ENCODE data around the gene SHD. TPM values are rescaled to one million over a fixed set of nuclear protein-coding genes. Genes with fewer than 3 reads are reported as not detected.
A peak's percentile ranks its signal among the peaks of the same experiment; 100 is the strongest.
"Not testable (repeated sequence)": the region's sequence is repeated elsewhere in the genome, so short reads cannot be mapped to it uniquely, and the experiment has no call there.

The SHD gene, protein sequence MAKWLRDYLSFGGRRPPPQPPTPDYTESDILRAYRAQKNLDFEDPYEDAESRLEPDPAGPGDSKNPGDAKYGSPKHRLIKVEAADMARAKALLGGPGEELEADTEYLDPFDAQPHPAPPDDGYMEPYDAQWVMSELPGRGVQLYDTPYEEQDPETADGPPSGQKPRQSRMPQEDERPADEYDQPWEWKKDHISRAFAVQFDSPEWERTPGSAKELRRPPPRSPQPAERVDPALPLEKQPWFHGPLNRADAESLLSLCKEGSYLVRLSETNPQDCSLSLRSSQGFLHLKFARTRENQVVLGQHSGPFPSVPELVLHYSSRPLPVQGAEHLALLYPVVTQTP
- 1 to 10 TPM; 1.5 to 3.5 (median 3.0) TPM for polyA plus RNA-seq (ENCODE audit: insufficient read length in 3 of 3)
- long read RNA-seq, donor 1, partial matches to known transcripts: 0 of 1 reads
- long read RNA-seq, donor 1, other reads (novel, unspliced or antisense): 0 of 1 reads
- long read RNA-seq, donor 2: 0 reads
- long read RNA-seq, donor 3: 0 reads
- long read RNA-seq, donor 4, partial matches to known transcripts: 0 of 1 reads
- long read RNA-seq, donor 4, other reads (novel, unspliced or antisense): 0 of 1 reads
- long read RNA-seq, donor 5: 0 reads
- long read RNA-seq, donor 6, partial matches to known transcripts: 0 of 2 reads
- long read RNA-seq, donor 6, other reads (novel, unspliced or antisense): 0 of 2 reads
- long read RNA-seq, donor 7: 0 reads
- long read RNA-seq, donor 8: 0 reads
- long read RNA-seq, donor 9, partial matches to known transcripts: 0 of 1 reads
- long read RNA-seq, donor 9, other reads (novel, unspliced or antisense): 0 of 1 reads
- long read RNA-seq, donor 10, partial matches to known transcripts: 0 of 1 reads
- long read RNA-seq, donor 10, other reads (novel, unspliced or antisense): 0 of 1 reads
- long read RNA-seq, donor 11, partial matches to known transcripts: 0 of 1 reads
- long read RNA-seq, donor 11, other reads (novel, unspliced or antisense): 0 of 1 reads
- long read RNA-seq, donor 12: 0 reads
- long read RNA-seq, donor 13: 0 reads
- long read RNA-seq, donor 14: 0 reads
- long read RNA-seq, donor 15: 0 reads
- long read RNA-seq, donor 16, partial matches to known transcripts: 0 of 2 reads
- long read RNA-seq, donor 16, other reads (novel, unspliced or antisense): 0 of 2 reads

- DNase-seq (ENCODE audit: extremely low read depth in 1 of 11, low read depth in 9 of 11, low spot score in 4 of 11): peak in 3 of 11 donors; percentile 30 to 33 (median 31)
Measured at GRCh38 chr19:4278419-4279266, at the start of gene SHD. TSS of gene SHD (plus strand) at chr19:4279266. CDS start at chr19:4280064, 798 bp downstream.

DNA sequence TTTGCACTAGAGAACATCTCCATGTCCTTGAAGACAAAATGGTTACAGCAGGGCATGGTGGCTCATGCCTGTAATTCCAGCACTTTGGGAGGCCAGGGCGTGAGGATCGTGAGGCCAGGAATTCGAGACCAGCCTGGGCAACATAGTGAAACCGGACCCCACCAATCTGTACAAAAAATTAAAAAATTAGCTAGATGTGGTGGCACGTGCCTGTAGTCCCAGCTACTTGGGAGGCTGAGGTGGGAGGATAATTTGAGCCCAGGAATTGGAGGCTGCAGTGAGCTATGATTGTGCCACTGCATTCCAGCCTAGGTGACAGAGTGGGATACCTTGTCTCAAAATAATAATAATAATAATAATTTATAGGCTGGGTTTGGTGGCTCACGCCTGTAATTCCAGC, 48.8 kb upstream of the SHD start:
- DNase-seq (ENCODE audit: extremely low read depth in 1 of 11, low read depth in 9 of 11, low spot score in 4 of 11): not testable (repeated sequence)

GRCh38 chr19:4231521-4231920, 47.5 kb upstream of the SHD start:
- DNase-seq (ENCODE audit: extremely low read depth in 1 of 11, low read depth in 9 of 11, low spot score in 4 of 11): not testable (repeated sequence)

GRCh38 chr19:4232139-4232538, 46.9 kb upstream of the SHD start:
- DNase-seq (ENCODE audit: extremely low read depth in 1 of 11, low read depth in 9 of 11, low spot score in 4 of 11): not testable (repeated sequence)

DNA sequence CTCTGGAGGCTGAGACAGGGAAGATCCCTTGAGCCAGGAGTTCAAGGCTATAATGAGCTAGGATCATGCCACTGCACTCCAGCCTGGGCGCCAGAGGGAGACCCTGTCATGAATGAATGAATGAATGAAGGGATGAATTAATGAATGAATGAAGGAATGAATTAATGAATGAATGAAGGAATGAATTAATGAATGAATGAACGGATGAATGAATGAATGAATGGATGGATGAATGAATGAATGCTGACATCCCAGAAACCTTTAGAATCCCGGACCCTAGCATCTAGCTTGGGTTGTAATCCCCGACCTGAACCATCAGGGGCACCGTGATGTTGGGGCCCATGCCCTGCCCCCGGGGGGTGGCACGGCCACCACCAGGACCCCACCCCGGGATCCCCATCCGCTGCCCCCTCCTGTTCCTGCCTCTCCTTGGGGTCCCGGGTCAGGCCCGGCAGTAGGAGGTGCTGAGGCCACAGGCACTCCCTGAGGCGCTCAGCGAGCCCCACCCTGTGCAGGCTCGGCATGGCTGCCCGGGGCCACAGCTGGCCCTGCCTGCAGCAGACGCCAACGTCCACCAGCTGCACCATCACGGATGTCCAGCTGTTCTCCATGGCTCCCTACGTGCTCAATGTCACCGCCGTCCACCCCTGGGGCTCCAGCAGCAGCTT, 46.3 kb upstream of the SHD start:
- DNase-seq (ENCODE audit: extremely low read depth in 1 of 11, low read depth in 9 of 11, low spot score in 4 of 11): no peak

DNA sequence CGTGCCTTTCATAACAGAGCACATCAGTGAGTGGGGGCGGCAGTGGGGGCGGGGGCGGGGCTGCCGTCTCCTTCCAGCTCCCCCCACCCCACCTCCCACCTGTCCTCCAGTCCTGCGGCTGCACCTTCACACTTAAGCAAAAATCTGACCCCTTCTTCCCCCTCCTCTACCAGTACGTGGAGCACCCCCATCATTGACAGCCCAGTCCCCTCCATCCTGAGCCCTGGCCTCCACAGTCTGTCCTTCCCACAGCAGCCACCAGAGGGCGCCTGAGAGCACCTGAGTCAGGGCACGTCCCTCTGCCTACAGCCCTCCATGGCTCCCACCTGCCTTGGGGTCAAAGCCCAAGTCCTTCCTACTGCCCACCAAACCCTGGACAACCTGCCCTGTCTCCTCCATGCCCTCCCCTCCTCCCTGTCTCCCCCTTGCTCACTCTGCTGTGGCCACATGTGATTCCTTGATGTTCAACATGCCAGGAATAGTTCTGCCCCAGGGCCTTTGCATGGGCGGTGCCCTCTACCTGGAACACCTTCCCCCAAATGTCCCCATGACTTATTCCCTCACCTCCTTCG, 45.7 kb upstream of the SHD start:
- DNase-seq (ENCODE audit: extremely low read depth in 1 of 11, low read depth in 9 of 11, low spot score in 4 of 11): no peak

DNA sequence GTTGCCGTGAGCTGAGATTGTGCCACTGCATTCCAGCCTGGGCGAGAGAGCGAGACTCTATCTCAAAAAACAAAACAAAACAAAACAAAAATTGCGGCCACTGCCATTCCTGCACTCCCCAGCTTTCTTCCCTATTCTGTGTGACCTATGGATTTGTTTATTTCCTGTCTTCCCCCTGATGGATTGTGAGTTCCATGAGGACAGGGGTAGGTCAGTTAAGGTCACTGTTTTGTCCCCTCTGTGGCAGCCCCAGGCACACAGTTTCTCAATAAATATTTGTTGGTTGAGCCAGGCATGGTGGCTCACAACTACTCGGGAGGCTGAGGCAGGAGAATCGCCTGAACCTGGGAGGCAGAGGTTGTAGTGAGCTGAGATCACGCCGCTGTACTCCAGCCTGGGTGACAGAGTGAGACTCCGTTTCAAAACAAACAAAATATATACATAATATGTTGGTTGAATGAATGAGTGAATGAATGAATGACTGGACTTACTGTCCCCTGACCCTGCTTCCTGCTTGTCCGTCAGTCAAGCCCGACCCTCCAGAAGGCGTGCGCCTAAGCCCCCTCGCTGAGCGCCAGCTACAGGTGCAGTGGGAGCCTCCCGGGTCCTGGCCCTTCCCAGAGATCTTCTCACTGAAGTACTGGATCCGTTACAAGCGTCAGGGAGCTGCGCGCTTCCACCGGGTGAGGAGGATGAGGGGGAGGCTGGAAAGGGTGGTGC, 44.8 kb upstream of the SHD start:
- DNase-seq (ENCODE audit: extremely low read depth in 1 of 11, low read depth in 9 of 11, low spot score in 4 of 11): no peak

DNA sequence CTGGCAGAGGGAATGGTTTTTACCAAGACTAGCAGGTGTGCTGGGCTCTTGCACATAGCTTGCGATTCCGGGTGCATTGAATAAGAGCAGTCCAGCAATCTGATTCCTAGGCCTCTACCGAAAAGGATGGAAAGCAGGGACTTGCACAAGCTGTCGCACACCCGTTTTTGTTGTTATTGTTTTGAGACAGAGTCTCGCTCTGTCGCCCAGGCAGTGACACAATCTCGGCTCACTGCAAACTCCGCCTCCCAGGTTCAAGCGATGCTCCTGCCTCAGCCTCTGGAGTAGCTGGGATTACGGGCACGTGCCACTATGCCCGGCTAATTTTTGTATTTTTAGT, 44.2 kb upstream of the SHD start:
- no peak for DNase-seq (ENCODE audit: extremely low read depth in 1 of 11, low read depth in 9 of 11, low spot score in 4 of 11)

DNA sequence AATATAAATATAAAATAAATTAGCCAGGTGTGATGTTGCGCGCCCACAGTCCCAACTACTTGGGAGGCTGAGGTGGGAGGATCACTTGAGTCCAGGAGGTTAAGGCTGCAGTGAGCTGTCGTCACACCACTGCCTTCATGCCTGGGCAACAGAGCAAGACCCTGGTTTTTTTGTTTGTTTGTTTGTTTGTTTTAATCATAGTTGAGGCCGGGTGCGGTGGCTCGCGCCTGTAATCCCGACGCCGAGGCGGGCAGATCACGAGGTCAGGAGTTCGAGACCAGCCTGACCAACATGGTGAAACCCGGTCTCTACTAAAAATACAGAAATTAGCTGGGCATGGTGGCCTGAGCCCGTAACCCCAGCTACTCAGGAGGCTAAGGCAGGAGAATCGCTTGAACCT, 41.6 kb upstream of the SHD start:
- DNase-seq (ENCODE audit: extremely low read depth in 1 of 11, low read depth in 9 of 11, low spot score in 4 of 11): not testable (repeated sequence)

DNA sequence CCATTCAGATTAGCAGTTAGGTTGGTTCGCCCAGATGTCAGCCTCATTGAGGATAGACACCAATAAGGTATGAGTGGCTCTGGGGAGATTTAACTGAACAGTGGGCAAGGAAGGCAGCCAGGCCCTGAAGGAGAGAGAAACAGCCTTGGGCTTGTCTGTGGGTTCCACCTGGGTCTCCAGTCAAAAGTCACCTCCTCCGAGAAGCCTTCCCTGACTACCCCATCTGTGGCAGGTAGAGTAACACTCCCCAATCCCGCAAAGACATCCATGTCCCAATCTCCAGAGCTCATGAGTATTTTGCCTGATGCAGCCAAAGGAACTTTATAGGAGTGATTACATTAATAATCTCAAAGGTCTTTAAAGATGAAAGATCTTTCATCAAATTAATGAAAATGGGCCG, 40.2 kb upstream of the SHD start:
- DNase-seq (ENCODE audit: extremely low read depth in 1 of 11, low read depth in 9 of 11, low spot score in 4 of 11): no peak

DNA sequence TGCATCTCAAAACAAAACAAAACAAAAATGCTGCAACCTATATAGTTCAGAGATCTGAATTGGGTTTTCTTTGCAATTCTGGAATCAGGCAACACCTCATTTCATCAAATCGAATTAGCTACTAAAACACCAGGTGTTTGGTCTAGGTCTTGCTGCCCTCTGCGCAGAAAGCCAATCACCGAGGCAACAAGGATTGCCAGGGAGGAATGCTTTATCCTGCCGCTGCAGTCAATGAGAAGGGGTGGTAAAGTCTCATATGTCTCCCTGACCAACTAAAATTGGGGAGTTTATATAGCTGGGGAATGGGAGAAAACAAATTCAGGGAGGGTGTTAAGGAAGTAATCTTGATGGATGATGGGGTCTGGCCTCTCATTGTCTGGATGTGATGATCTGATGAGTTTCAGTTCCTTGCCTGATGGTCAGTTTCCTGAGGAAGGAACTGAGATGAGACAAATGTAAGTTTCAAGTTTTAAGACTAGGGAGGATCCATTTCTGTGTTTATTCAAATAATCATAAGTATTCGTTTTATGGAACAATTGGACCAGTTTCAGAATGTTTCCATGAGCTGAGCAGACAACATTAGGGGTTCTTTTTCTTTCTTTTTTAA, 37.1 kb upstream of the SHD start:
- no peak for DNase-seq (ENCODE audit: extremely low read depth in 1 of 11, low read depth in 9 of 11, low spot score in 4 of 11)

GRCh38 chr19:4245938-4246337, 33.1 kb upstream of the SHD start:
- not testable (repeated sequence) for DNase-seq (ENCODE audit: extremely low read depth in 1 of 11, low read depth in 9 of 11, low spot score in 4 of 11)

DNA sequence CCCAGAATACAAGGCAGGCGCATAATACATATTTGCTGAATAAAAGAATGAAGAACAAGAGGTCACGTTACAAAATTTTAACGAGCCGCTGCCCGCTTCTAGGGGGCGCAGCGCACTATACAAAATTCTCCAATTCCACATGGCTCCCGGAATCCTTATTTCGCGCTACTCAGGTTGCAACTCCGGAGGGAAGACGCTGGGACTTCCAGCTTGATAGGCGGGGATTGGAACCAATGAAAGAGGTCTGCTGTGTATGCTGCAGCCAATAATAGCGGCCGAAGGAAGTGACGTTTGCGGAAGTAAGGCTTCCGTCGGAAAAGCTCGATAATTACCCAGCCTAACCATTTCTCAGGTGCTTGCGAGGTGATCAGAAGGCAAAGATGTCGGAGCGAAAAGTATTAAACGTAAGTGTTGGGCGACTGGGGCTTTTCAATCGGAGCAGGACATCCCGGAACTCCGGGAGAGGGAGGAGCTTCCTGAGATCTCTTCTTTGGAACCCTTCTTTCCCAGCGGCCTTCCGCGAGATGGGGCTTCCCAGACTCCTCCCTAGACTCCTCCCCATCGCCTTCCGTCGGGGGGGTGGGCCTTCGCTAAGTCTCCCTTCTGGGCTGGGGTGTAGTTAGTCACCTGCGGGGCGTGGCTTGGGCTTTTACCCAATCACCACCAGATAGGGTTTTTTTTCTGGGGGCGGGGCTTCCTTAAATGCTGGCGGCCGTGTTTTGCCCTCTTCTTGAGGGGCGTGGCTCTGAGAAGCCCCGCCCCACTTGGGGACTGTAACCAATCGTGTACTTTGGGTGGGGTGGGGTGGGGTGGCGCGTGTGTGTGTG, 32.1 kb upstream of the SHD start, which contains the start of gene YJU2:
Gene YJU2, plus strand, starts transcription at position 314 of the 827 bp plus-strand sequence. Its CDS starts 67 bp downstream, at position 381.
- peak; percentile 98 to 100 (median 99) for DNase-seq (ENCODE audit: extremely low read depth in 1 of 11, low read depth in 9 of 11, low spot score in 4 of 11)

DNA sequence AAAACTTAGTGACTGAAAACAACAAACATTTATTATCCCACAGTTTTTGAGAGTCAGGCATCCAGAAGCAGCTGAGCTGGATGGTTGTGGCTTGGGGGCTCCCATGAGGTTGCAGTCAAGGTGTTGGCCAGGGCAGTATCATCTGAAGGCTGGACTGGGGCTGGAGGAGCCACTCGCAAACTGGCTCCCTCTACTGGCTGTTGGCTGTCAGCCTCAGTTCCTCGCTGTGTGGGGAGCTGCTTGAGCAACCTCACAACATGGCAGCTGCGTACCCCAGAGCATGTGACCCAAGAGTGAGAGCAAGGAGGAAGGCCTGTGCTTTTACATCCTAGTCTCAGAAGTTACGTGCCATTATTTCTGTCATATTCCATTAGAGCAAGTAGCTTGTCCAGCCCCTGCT, 22.5 kb upstream of the SHD start:
- no peak for DNase-seq (ENCODE audit: extremely low read depth in 1 of 11, low read depth in 9 of 11, low spot score in 4 of 11)

DNA sequence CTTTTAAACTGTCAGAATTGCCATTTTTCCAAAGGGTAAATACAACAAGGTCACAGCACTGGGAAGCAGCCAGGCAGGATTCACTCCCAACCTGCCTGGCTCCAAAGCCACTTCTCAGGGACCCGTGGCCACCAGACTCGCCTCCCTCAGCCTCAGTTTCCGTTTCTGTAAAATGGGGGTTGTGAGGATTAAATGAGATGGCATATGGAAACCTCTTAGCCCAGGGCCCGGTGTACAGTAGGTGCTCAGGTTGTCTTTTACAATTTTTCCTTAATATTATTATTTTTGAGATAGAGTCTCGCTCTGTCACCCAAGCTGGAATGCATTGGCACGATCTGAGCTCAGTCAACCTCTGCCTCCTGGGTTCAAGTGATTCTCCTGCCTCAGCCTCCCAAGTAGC, 22.0 kb upstream of the SHD start:
- DNase-seq (ENCODE audit: extremely low read depth in 1 of 11, low read depth in 9 of 11, low spot score in 4 of 11): no peak

GRCh38 chr19:4258181-4258580, 20.9 kb upstream of the SHD start:
- no peak for DNase-seq (ENCODE audit: extremely low read depth in 1 of 11, low read depth in 9 of 11, low spot score in 4 of 11)
